Esophagus muscularis mucosa (tissue), 4 donors: ENCODE results near the gene RNF180. TPM values are rescaled to one million over a fixed set of nuclear protein-coding genes. Genes with fewer than 3 reads are reported as not detected.

Source experiments
- DNase-seq: peaks from one replicate; pipeline ENCODE4 v3.0.0-alpha.2; 2017; ENCODE audit errors: extremely low spot score
- H3K27ac ChIP-seq, 4 donors: fragments of 200-600 bp; sonication (generic); replicated peaks in 1 of 4; 1 replicate in 3 of 4; 2 replicates in 1 of 4; pipeline ENCODE4 v1.5.1; 2016 to 2019; ENCODE audit warnings: mild to moderate bottlenecking in 1 of 4
- H3K27me3 ChIP-seq, 4 donors: fragments of 200-600 bp; sonication (generic); one replicate each; pipeline versions ENCODE4 v1.5.1 to v1.6.0; 2016 to 2019
- H3K36me3 ChIP-seq, 4 donors: fragments of 200-600 bp; sonication (generic); one replicate each; pipeline ENCODE4 v1.5.1; 2016 to 2019
- H3K4me1 ChIP-seq, 4 donors: fragments of 200-600 bp; sonication (generic); one replicate each; pipeline ENCODE4 v1.5.1; 2016 to 2019
- H3K4me3 ChIP-seq, 4 donors: fragments of 200-600 bp; sonication (generic); 1 replicate in 2 of 4; 2 replicates in 2 of 4; pipeline ENCODE4 v1.5.1; 2016 to 2019; ENCODE audit warnings: mild to moderate bottlenecking in 4 of 4, moderate library complexity in 1 of 4
- H3K9me3 ChIP-seq, 4 donors: fragments of 200-600 bp; sonication (generic); 1 replicate in 3 of 4; 2 replicates in 1 of 4; pipeline ENCODE4 v1.5.1; 2016 to 2019
- CTCF ChIP-seq, 3 experiments: fragments of 200-600 bp in 2 of 3; fragments of 450-650 bp in 1 of 3; sonication (generic) in 2 of 3; IDR thresholded peaks; one replicate each; pipeline ENCODE4 v1.5.1; 2017 to 2019; ENCODE audit warnings: antibody characterized with exemption in 3 of 3, mild to moderate bottlenecking in 2 of 3, moderate library complexity in 1 of 3
- EP300 ChIP-seq: sonication (generic); formaldehyde crosslinking; IDR thresholded peaks from one replicate; pipeline ENCODE4 v1.6.1; 2017; ENCODE audit warnings: antibody characterized with exemption
- POLR2A ChIP-seq: fragments of 450-650 bp; IDR thresholded peaks from one replicate; pipeline ENCODE4 v1.6.1; 2017; ENCODE audit warnings: antibody characterized with exemption, moderate library complexity, mild to moderate bottlenecking, low read depth
- POLR2AphosphoS5 ChIP-seq, 2 donors: sonication (generic); formaldehyde crosslinking; IDR thresholded peaks; one replicate each; pipeline ENCODE4 v1.6.1; 2017; ENCODE audit warnings: antibody characterized with exemption in 2 of 2
- WGBS: methylation state at CpG from one replicate; pipeline ENCODE4 v1.1.5; 2018; 5-methylcytosine and 5-hydroxymethylcytosine counted together
- intact Hi-C: fragments of 100-400 bp; cut with DNase I; formaldehyde crosslinking; loops from one replicate; pipeline ENCODE4 v1.15.1; 2023
- total RNA-seq, 4 donors: library from RNA; depleted of rRNA; stranded (reverse); fragments of >200 nt; gene quantifications; one replicate each; pipeline versions ENCODE4 v1.1.0 to v1.2.1, GENCODE V29; 2016

RNF180 gene
- total RNA-seq, 4 donors from 2014 or later, result 17.9 to 22.4 (median 21.0) TPM

- intact Hi-C loops, result no loop called here
- Histone ChIP-seq H3K27ac (no peak overlapping the region), H3K36me3 (no peaks in the 10 kb centered on the region), H3K4me1 (peaks cover 0 to 15% (median 2%) of the 10 kb centered on the region in 4 donors), H3K9me3 (no peaks in the 10 kb centered on the region), H3K4me3 (no peak overlapping the region), H3K27me3 (no peaks in the 10 kb centered on the region)
- TF ChIP-seq CTCF (IDR thresholded peaks at IDR 0.05) (no peak), POLR2AphosphoS5 (IDR thresholded peaks at IDR 0.05) (no peak), EP300 (no peak), POLR2A (no peak)
- no peak for DNase-seq
- WGBS, result over 99% methylated on average over 6 of the region's 6 CpGs
Measured at GRCh38 chr5:64160201-64160600, 5.4 kb upstream of the RNF180 start.

GRCh38 chr5:64161420-64161819 is 4.2 kb upstream of the RNF180 start:
- H3K9me3 ChIP-seq, result no peaks in the 10 kb centered on the region
- no peak for TF ChIP-seq CTCF (IDR thresholded peaks at IDR 0.05)
- no peak for TF ChIP-seq EP300
- no peak for TF ChIP-seq POLR2A
- no peak for TF ChIP-seq POLR2AphosphoS5 (IDR thresholded peaks at IDR 0.05)
- WGBS, result 92% methylated on average over 3 of the region's 3 CpGs
- H3K36me3 ChIP-seq, result no peaks in the 10 kb centered on the region
- peaks cover 0 to 16% (median 5%) of the 10 kb centered on the region in 4 donors for H3K4me1 ChIP-seq
- H3K27me3 ChIP-seq, result no peaks in the 10 kb centered on the region
- H3K27ac ChIP-seq, result no peak overlapping the region
- intact Hi-C loops, result no loop called here
- peak; percentile 29 for DNase-seq
- no peak overlapping the region for H3K4me3 ChIP-seq

- DNase-seq, result no peak
- no peak for TF ChIP-seq EP300
- no peak for TF ChIP-seq CTCF (IDR thresholded peaks at IDR 0.05)
- TF ChIP-seq POLR2A, result no peak
- TF ChIP-seq POLR2AphosphoS5 (IDR thresholded peaks at IDR 0.05), result no peak
- intact Hi-C loops, result no loop called here
Measured at GRCh38 chr5:64163135-64163534, 2.5 kb upstream of the RNF180 start.

GRCh38 chr5:64163746-64164145 is 1.9 kb upstream of the RNF180 start:
- H3K27ac ChIP-seq, result no peak overlapping the region
- intact Hi-C loops, result no loop called here
- peaks cover 8 to 30% (median 19%) of the 10 kb centered on the region in 4 donors for H3K4me1 ChIP-seq
- TF ChIP-seq EP300 (no peak), POLR2AphosphoS5 (IDR thresholded peaks at IDR 0.05) (no peak), POLR2A (no peak), CTCF (IDR thresholded peaks at IDR 0.05) (no peak)
- DNase-seq, result peak; percentile 17
- no peak overlapping the region for H3K4me3 ChIP-seq
- H3K9me3 ChIP-seq, result no peaks in the 10 kb centered on the region
- WGBS, result 88% methylated on average over 4 of the region's 4 CpGs
- H3K36me3 ChIP-seq, result no peaks in the 10 kb centered on the region
- no peaks in the 10 kb centered on the region for H3K27me3 ChIP-seq

More at GRCh38 chr5:64163135-64163534, 2.5 kb upstream of the RNF180 start:
- Histone ChIP-seq H3K4me1 (peaks cover 8 to 28% (median 19%) of the 10 kb centered on the region in 4 donors), H3K36me3 (no peaks in the 10 kb centered on the region), H3K27me3 (no peaks in the 10 kb centered on the region), H3K27ac (no peak overlapping the region), H3K9me3 (no peaks in the 10 kb centered on the region), H3K4me3 (no peak overlapping the region)

- Histone ChIP-seq H3K4me3 (no peak overlapping the region), H3K27me3 (no peaks in the 10 kb centered on the region), H3K27ac (no peak overlapping the region), H3K36me3 (no peaks in the 10 kb centered on the region), H3K4me1 (peaks cover 8 to 30% (median 21%) of the 10 kb centered on the region in 4 donors), H3K9me3 (no peaks in the 10 kb centered on the region)
- no peak for DNase-seq
- WGBS, result 84% methylated on average over 1 of the region's 1 CpG
- no peak for TF ChIP-seq POLR2A
- no peak for TF ChIP-seq CTCF (IDR thresholded peaks at IDR 0.05)
- TF ChIP-seq POLR2AphosphoS5 (IDR thresholded peaks at IDR 0.05), result no peak
- no peak for TF ChIP-seq EP300
- intact Hi-C loops, result no loop called here
Measured at GRCh38 chr5:64164166-64164565, 1.5 kb upstream of the RNF180 start.
